ENCODE results near the gene TMEM129.
A peak's percentile ranks its signal among the peaks of the same experiment; 100 is the strongest.

Gene TMEM129

DNA sequence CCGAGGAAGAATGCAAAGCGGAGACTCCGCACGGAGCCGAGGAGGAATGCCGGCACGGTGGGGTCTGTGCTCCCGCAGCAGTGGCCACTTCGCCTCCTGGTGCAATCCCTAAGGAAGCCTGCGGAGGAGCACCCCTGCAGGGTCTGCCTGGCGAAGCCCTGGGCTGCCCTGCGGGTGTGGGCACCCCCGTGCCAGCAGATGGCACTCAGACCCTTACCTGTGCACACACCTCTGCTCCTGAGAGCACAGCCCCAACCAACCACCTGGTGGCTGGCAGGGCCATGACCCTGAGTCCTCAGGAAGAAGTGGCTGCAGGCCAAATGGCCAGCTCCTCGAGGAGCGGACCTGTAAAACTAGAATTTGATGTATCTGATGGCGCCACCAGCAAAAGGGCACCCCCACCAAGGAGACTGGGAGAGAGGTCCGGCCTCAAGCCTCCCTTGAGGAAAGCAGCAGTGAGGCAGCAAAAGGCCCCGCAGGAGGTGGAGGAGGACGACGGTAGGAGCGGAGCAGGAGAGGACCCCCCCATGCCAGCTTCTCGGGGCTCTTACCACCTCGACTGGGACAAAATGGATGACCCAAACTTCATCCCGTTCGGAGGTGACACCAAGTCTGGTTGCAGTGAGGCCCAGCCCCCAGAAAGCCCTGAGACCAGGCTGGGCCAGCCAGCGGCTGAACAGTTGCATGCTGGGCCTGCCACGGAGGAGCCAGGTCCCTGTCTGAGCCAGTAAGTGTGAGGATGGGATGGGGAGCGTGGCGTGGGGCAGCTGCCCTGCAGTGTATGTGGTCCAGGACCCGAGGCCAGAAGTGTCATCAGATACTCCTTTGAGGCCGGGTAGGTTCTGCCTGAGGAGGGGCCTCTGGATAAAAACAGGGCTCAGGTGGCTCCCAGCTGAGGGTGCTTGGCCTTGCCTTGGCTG lies 7.2 kb upstream of the TMEM129 start:
- TF ChIP-seq CTCF (conservative IDR thresholded peaks at IDR 0.05; ENCODE audit: low read depth, low read length), result peak; percentile 29
- DNase-seq (ENCODE audit: low read depth), result no peak
- H3K4me3 ChIP-seq (ENCODE audit: low read length), result no peak overlapping the region

GRCh38 chr4:1727117-1728031 lies 6.3 kb upstream of the TMEM129 start:
- DNase-seq (ENCODE audit: low read depth), result peak; percentile 87
- TF ChIP-seq CTCF (conservative IDR thresholded peaks at IDR 0.05; ENCODE audit: low read depth, low read length), result no peak
- no peak overlapping the region for H3K4me3 ChIP-seq (ENCODE audit: low read length)

GRCh38 chr4:1726146-1726934 lies 5.2 kb upstream of the TMEM129 start:
- DNase-seq (ENCODE audit: low read depth), result no peak
- no peak overlapping the region for H3K4me3 ChIP-seq (ENCODE audit: low read length)
- peak; percentile 99 for TF ChIP-seq CTCF (conservative IDR thresholded peaks at IDR 0.05; ENCODE audit: low read depth, low read length)

DNA sequence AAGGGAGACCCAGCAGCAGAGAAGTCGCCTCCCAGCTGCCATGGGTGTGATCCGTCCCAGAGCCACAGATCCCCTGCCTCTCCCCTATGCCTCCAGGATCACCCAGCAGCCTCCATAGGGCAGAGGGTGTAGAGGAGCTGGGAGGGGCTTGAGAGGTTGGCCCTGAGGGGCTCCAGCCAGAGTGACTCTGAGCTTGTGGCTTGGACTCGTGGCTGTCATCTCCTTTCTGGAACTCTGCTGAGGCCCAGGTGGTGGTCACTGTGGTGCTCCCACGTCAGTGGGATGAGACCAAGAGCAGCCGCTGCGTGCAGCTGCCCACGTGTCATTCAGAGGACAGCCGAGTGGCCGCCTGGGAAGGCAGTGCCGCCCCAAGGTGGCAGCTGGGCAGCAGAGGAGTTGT lies 4.4 kb upstream of the TMEM129 start:
- no peak for DNase-seq (ENCODE audit: low read depth)
- no peak overlapping the region for H3K4me3 ChIP-seq (ENCODE audit: low read length)
- TF ChIP-seq CTCF (conservative IDR thresholded peaks at IDR 0.05; ENCODE audit: low read depth, low read length), result no peak

DNA sequence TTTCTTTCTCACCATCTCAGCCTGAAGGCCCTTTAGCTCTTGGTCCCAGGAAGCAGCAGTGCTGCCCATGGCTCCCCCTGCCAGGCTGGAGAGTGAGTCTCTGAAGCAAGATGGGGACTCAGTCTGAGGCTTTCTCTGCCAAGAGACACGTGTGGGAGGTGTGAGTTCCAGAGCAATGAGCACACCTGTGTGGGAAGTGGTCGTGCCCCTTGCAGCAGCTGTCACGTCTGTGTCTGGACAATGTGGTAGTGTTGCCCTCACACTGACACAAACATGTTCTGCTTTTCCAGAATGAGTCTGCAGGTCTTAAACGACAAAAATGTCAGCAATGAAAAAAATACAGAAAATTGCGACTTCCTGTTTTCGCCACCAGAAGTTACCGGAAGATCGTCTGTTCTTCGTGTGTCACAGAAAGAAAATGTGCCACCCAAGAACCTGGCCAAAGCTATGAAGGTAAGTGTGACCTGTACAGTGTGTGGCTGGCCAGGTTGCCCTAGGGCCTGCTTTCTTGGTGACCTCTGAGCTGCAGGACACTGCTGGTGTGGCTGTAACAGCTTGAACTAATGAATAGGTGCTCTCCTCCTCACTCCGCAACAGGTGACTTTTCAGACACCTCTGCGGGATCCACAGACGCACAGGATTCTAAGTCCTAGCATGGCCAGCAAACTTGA lies 2.1 kb upstream of the TMEM129 start:
- TF ChIP-seq CTCF (conservative IDR thresholded peaks at IDR 0.05; ENCODE audit: low read depth, low read length), result no peak
- no peak for DNase-seq (ENCODE audit: low read depth)
- H3K4me3 ChIP-seq (ENCODE audit: low read length), result peak overlapping the region; percentile 68

- no peak for TF ChIP-seq CTCF (conservative IDR thresholded peaks at IDR 0.05; ENCODE audit: low read depth, low read length)
These were observed 1.5 kb upstream of the TMEM129 start for GRCh38 chr4:1722551-1723118.

More at GRCh38 chr4:1722551-1723118, 1.5 kb upstream of the TMEM129 start:
- H3K4me3 ChIP-seq (ENCODE audit: low read length), result peak overlapping the region; percentile 68
- no peak for DNase-seq (ENCODE audit: low read depth)
